HG03280 (cell line): ENCODE data around the gene FAM81B.

Experiments used
- ATAC-seq: cut with Tn5 transposase; IDR thresholded peaks from one replicate; pipeline ENCODE4 v1.9.1; 2021; ENCODE audit warnings: mild to moderate bottlenecking, moderate library complexity; ENCODE audit not compliant: unreplicated experiment

Gene FAM81B

DNA sequence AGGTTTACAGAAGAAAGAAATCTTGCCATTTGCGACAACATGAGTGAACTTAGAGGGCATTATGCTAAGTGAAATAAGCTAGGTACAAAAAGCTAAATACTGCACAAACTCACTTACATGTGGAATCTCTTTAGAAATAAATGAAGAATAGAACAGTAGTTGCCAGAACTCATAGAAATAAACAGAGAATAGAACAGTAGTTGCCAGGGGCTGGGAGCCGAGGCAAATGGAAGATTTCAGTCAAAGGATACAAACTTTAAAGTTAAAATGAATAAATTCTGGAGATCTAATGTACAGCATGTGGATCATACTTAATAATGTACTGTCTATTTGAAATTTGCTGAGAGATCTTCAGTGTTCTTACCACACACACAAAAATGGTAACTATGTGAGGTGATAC is 63.4 kb downstream of the FAM81B start:
- no peak for ATAC-seq

DNA sequence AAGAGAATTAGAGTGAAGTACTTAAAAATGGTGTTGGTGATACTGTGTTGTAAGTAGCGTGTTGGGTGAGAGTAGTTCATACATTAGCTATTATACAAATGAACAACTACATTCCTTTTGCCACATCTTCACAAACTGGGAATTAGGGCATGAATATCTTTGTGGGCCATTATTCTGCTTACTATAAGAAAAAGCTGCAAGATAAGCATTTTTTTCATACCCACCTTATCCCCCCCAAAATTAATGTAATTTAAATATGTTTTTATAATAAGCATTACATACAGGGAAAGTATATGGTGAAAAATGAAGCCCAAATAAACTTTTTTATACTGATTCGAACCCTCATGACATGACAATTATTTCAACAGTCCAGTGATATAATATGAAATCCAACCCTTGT is 69.5 kb downstream of the FAM81B start:
- no peak for ATAC-seq

DNA sequence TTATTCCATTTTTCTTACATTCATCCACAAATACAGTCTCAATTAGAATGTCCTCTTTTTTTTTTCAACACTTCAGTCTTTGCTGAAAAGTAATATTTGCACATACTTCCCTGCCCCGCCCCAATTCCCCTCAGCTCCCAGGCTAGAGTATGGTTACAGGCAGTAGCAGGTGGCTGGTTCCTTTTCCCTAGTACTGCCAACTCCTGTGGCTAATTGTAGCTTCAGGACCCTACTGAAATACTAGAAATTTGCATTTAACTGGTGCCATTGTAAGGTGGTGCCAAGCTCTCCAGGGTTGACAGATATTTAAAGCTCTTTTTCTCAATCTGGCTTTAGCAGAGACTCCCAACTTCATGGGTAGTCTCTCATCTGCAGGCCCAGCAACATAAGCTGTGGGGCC is 80.3 kb downstream of the FAM81B start:
- no peak for ATAC-seq

DNA sequence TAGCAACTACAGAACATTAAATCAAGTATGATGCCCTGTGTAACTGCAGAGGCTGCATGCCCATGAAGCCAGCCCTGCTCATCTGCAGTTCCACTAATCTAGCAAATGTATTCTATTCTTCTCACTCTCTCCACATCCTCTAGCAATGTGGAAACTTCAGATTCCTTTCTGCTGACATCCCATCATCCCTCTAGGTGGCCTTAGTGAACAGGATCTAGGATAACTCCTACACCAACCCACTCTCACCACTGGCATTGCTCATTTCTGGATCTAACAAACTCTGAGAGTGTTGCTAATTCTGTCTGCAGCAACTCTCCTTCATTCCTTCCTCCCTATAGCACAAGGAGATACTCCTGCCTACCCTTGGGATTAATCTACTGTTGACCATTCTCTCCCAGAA is 80.8 kb downstream of the FAM81B start:
- no peak for ATAC-seq

DNA sequence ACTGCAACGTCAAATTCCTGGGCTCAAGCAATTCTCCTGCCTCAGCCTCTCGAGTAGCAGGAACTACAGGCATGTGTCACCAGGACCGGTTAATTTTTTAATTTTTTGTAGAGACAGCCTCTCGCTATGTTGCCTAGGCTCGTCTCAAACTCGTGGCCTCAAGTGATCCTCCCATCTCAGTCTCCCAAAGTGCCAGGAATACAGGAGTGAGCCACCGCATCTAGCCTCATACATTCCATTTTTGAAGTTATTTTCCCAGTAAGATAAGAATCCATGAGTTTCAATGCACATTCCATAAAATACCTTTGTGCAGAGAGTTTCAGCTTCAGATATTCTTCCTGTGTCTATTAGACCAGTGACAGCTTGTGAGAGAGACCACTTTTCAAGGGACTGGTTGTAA is 93.3 kb downstream of the FAM81B start:
- ATAC-seq, result no peak

DNA sequence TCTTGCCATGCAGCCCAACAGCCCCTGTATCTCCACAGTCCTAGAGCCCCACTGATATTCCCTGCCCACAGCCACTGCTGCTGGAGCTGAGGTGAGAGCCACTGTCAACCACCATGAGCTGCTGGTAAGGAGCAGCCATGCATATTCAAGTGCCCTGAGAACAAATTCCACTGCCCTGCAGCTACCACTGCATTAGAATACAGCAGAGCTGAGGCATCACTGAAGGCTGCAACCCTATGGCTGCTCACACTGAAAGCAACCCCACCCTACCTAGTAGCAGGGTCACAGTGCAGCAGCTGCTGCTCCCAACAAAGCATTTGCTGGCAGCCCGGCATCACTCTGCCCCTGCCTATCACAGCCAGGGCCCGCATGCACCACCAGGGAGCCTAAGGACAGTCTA is 95.0 kb downstream of the FAM81B start:
- no peak for ATAC-seq

DNA sequence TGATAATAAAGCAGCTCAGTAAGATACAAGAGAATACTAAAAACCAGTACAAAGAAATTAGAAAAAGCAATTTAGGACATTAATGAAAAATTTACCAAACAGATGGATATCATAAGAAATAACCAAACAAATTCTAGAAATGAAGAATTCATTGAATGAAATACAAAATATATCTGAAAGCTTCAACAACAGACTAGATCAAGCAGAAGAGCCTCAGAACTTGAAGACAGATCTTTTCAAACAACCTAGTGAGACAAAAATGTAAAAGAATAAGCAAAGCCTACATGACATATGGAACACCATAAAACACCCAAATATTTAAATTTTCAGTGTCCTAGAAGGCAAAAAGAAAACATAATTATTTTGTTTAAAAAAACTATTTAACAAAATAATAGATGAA is 96.7 kb downstream of the FAM81B start:
- ATAC-seq, result no peak
